SK-N-SH (cell line): ENCODE data around the gene RGS7. TPM values are rescaled to one million over a fixed set of nuclear protein-coding genes. Genes with fewer than 3 reads are reported as not detected.

Experiments used
- CTCF ChIA-PET: fragments of 300-600, 350-600 bp; formaldehyde crosslinking; extraction: SDS; loops from one replicate; lab custom pipeline; 2021; lab: Yijun Ruan, JAX
- POLR2A ChIA-PET: fragments of 350-600 bp; sonication (Branson Sonifier 250); formaldehyde crosslinking; extraction: SDS; loops from one replicate; lab custom pipeline; 2020; ENCODE audit warnings: antibody characterized with exemption, inconsistent platforms; lab: Yijun Ruan, JAX
- DNase-seq: peaks from one replicate; pipeline ENCODE4 v3.0.0; 2012
- H2AFZ ChIP-seq: fragments of 200-600 bp; sonication (generic); 2 replicates; pipeline ENCODE4 v1.8.1; 2016; ENCODE audit warnings: antibody characterized with exemption, mild to moderate bottlenecking, low read depth
- H3F3A ChIP-seq: fragments of 200-600 bp; sonication (generic); replicated peaks from 2 replicates; pipeline ENCODE3; 2016; ENCODE audit warnings: antibody characterized with exemption, mild to moderate bottlenecking; ENCODE audit not compliant: insufficient read depth
- H3K27ac ChIP-seq, 2 experiments: fragments of 200-500 bp in 1 of 2; fragments of 200-600 bp in 1 of 2; sonication (Bioruptor generic) in 1 of 2; sonication (generic), shearing (Covaris generic) in 1 of 2; 2 replicates each; pipeline versions ENCODE4 v1.5.1 to v1.6.1; 2014 to 2016; ENCODE audit warnings: low read depth in 2 of 2, inconsistent platforms in 1 of 2, low read length in 1 of 2, mild to moderate bottlenecking in 1 of 2, mixed read lengths in 1 of 2
- H3K27me3 ChIP-seq: fragments of 200-600 bp; sonication (generic), shearing (Covaris generic); 2 replicates; pipeline ENCODE4 v1.6.1; 2016; ENCODE audit warnings: mixed run types; ENCODE audit not compliant: insufficient read depth
- H3K36me3 ChIP-seq, 2 experiments: fragments of 200-500 bp in 1 of 2; fragments of 200-600 bp in 1 of 2; sonication (Bioruptor generic) in 1 of 2; sonication (generic) in 1 of 2; replicated peaks in 1 of 2; 2 replicates each; pipeline versions ENCODE3 to v1.5.1; 2014 to 2016; ENCODE audit warnings: low read length in 1 of 2, mild to moderate bottlenecking in 1 of 2; ENCODE audit not compliant: insufficient read depth in 2 of 2, control insufficient read depth in 1 of 2
- H3K4me1 ChIP-seq, 2 experiments: fragments of 200-500 bp in 1 of 2; fragments of 200-600 bp in 1 of 2; sonication (Bioruptor generic) in 1 of 2; sonication (generic), shearing (Covaris generic) in 1 of 2; 2 replicates each; pipeline versions ENCODE4 v1.5.1 to v1.6.1; 2014 to 2016; ENCODE audit warnings: low read depth in 1 of 2, low read length in 1 of 2, mixed run types in 1 of 2; ENCODE audit not compliant: insufficient read depth in 2 of 2, control insufficient read depth in 1 of 2
- H3K4me2 ChIP-seq: fragments of 200-600 bp; sonication (generic), shearing (Covaris generic); 2 replicates; pipeline ENCODE4 v1.6.1; 2017; ENCODE audit warnings: mixed run types
- H3K4me3 ChIP-seq, 2 experiments: fragments of 200-500 bp in 1 of 2; fragments of 200-600 bp in 1 of 2; sonication (Bioruptor generic) in 1 of 2; sonication (generic), shearing (Covaris generic) in 1 of 2; 2 replicates each; pipeline versions ENCODE4 v1.5.1 to v1.8.1; 2014 to 2016; ENCODE audit warnings: low read depth in 2 of 2, inconsistent platforms in 1 of 2, low read length in 1 of 2, mild to moderate bottlenecking in 1 of 2, mixed read lengths in 1 of 2, moderate library complexity in 1 of 2
- H3K79me2 ChIP-seq: fragments of 200-600 bp; sonication (generic); 2 replicates; pipeline ENCODE4 v1.8.1; 2017; ENCODE audit warnings: mild to moderate bottlenecking; ENCODE audit not compliant: insufficient read depth
- H3K9ac ChIP-seq: fragments of 200-600 bp; sonication (generic); 2 replicates; pipeline ENCODE4 v1.6.1; 2017; ENCODE audit warnings: mixed run types
- H3K9me2 ChIP-seq: fragments of 200-600 bp; sonication (generic); 2 replicates; pipeline ENCODE4 v1.6.1; 2017; ENCODE audit warnings: mixed run types
- H3K9me3 ChIP-seq: fragments of 200-600 bp; sonication (generic); 2 replicates; pipeline ENCODE4 v1.6.1; 2017; ENCODE audit warnings: mixed run types, mild to moderate bottlenecking, moderate library complexity
- H4K20me1 ChIP-seq: fragments of 200-600 bp; sonication (generic); 2 replicates; pipeline ENCODE4 v1.6.1; 2017; ENCODE audit warnings: mild to moderate bottlenecking, mixed run types; ENCODE audit not compliant: insufficient read depth
- CHD2 ChIP-seq: fragments of 150-350 bp; IDR thresholded peaks from 2 replicates; pipeline ENCODE4 v1.6.1; 2018; ENCODE audit warnings: low read length; ENCODE audit not compliant: partially characterized antibody
- ELF1 ChIP-seq: IDR thresholded peaks from 2 replicates; pipeline ENCODE4 v1.4.0; 2012
- EP300 ChIP-seq, 2 experiments: IDR thresholded peaks; 2 replicates each; pipeline versions ENCODE4 v1.4.0 to v1.6.1; 2012; ENCODE audit warnings: borderline replicate concordance in 1 of 2, low read depth in 1 of 2, low read length in 1 of 2
- EZH2phosphoT487 ChIP-seq: fragments of 200-600 bp; sonication (generic); IDR thresholded peaks from 2 replicates; pipeline ENCODE4 v1.6.1; 2017; ENCODE audit warnings: low read depth, mixed run types, mild to moderate bottlenecking, antibody characterized with exemption, moderate library complexity, borderline replicate concordance
- FOSL2 ChIP-seq: IDR thresholded peaks from 2 replicates; pipeline ENCODE4 v1.4.0; 2012; ENCODE audit warnings: low read depth, mild to moderate bottlenecking, moderate library complexity, borderline replicate concordance
- FOXJ3 ChIP-seq: sonication (generic); formaldehyde crosslinking; IDR thresholded peaks from 2 replicates; pipeline ENCODE4 v1.5.1; 2020; ENCODE audit warnings: mild to moderate bottlenecking, missing genetic modification reagents
- JUND ChIP-seq: IDR thresholded peaks from 2 replicates; pipeline ENCODE4 v1.4.0; 2012
- MEF2A ChIP-seq: IDR thresholded peaks from 2 replicates; pipeline ENCODE4 v1.4.0; 2012; ENCODE audit warnings: low read depth, borderline replicate concordance
- NFIC ChIP-seq: IDR thresholded peaks from 2 replicates; pipeline ENCODE4 v1.4.0; 2012; ENCODE audit warnings: borderline replicate concordance
- NRF1 ChIP-seq: IDR thresholded peaks from 2 replicates; pipeline ENCODE4 v1.6.1; 2012; ENCODE audit warnings: low read depth, mild to moderate bottlenecking, low read length
- RAD21 ChIP-seq: IDR thresholded peaks from 2 replicates; pipeline ENCODE4 v1.6.1; 2012; ENCODE audit warnings: mild to moderate bottlenecking, low read length
- RCOR1 ChIP-seq: fragments of 150-350 bp; IDR thresholded peaks from 2 replicates; pipeline ENCODE4 v1.6.1; 2017; ENCODE audit warnings: antibody characterized with exemption, low read length
- RFX5 ChIP-seq: IDR thresholded peaks from 2 replicates; pipeline ENCODE4 v1.6.1; 2012; ENCODE audit warnings: mild to moderate bottlenecking, improper control_type of control experiment, low read length
- RXRA ChIP-seq: IDR thresholded peaks from 2 replicates; pipeline ENCODE4 v1.4.0; 2012; ENCODE audit warnings: low read depth, mild to moderate bottlenecking, borderline replicate concordance
- SMC3 ChIP-seq: IDR thresholded peaks from 2 replicates; pipeline ENCODE4 v1.6.1; 2012; ENCODE audit warnings: low read depth, low read length, improper control_type of control experiment
- TAF1 ChIP-seq: IDR thresholded peaks from 2 replicates; pipeline ENCODE4 v1.6.1; 2012; ENCODE audit warnings: low read depth, mild to moderate bottlenecking, low read length, moderate library complexity, borderline replicate concordance
- TCF12 ChIP-seq: IDR thresholded peaks from 2 replicates; pipeline ENCODE4 v1.4.0; 2012
- TEAD4 ChIP-seq: IDR thresholded peaks from 2 replicates; pipeline ENCODE4 v1.4.0; 2012; ENCODE audit warnings: mild to moderate bottlenecking, borderline replicate concordance; ENCODE audit not compliant: insufficient read depth
- YY1 ChIP-seq: IDR thresholded peaks from 2 replicates; pipeline ENCODE4 v1.4.0; 2012; ENCODE audit warnings: low read depth, mild to moderate bottlenecking
- WGBS: methylation state at CpG from one replicate; pipeline ENCODE4 v1.1.6; 2017; ENCODE audit warnings: low lambda C conversion rate; 5-methylcytosine and 5-hydroxymethylcytosine counted together
- polyA plus RNA-seq, 3 experiments: library from polyadenylated mRNA; depleted of rRNA; stranded (reverse); fragments of >200 nt; gene quantifications; 2 replicates each; pipeline ENCODE4 v1.2.3, GENCODE V29; 2012
- TF ChIP-seq, protein P1 (sequence below): IDR thresholded peaks from 2 replicates; pipeline ENCODE4 v1.4.0; 2012; ENCODE audit warnings: low read depth
- TF ChIP-seq, protein P2 (sequence below): IDR thresholded peaks from 2 replicates; pipeline ENCODE4; 2012
- TF ChIP-seq, protein P3 (sequence below): IDR thresholded peaks from 2 replicates; pipeline ENCODE4 v1.4.0; 2012; ENCODE audit warnings: low read depth, borderline replicate concordance

Gene RGS7
- polyA plus RNA-seq, 1 of the 3 experiments (the other 2 are of a cell fraction): 0.36 TPM

DNA sequence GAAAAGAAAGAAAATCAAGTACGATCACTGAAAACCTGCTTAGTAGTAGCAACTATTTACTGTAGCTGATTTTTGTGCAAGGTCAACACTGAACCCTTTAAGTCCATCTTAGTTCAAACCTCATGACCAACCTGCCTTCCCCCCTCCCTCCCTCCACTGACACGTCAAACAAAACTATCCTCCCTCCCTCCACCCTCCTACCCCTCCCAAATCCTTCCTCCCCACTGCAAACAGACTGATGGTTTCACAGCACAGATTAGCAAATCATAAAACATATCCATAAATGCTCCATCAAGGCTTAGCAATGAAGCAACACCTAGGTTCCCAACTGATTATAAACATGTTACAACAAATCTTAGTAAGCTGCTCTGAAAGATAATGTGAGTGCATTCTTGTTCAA lies 580.8 kb downstream of the RGS7 start (continued):
- TF ChIP-seq NRF1 (no peak), SMC3 (no peak), EZH2phosphoT487 (no peak), YY1 (no peak), FOXJ3 (CRISPR knock-in tag) (no peak)
- TF ChIP-seq, protein P1, sequence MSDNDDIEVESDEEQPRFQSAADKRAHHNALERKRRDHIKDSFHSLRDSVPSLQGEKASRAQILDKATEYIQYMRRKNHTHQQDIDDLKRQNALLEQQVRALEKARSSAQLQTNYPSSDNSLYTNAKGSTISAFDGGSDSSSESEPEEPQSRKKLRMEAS: no peak

DNA sequence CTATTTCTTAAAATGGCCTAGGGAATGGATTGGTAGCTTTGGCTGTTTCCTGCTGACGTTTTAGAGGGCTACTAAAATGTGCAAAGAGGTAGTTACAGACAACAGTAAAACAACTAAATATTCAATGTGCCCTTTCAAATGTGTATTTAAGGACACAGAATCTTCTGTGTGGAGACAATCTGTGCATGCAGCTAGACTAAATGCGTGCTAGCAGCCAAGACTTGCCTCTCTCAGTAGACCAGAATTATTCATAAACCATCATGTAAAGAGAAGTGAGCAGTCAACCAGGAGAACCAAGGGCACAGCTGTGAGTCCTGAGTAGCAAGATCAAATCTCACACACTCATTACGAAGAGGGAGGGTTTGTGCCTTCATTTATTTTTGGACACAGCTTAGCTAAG lies 584.9 kb downstream of the RGS7 start:
- Histone ChIP-seq H3F3A (no peaks in the 10 kb centered on the region), H3K27ac (no peak overlapping the region), H3K27me3 (no peaks in the 10 kb centered on the region), H3K4me2 (no peak overlapping the region), H3K9ac (no peak overlapping the region), H4K20me1 (no peaks in the 10 kb centered on the region), H3K4me1 (no peaks in the 10 kb centered on the region; a peak in 1 of 4 replicates), H3K36me3 (no peaks in the 10 kb centered on the region), H3K9me2 (no peaks in the 10 kb centered on the region), H3K9me3 (no peaks in the 10 kb centered on the region), H2AFZ (no peak overlapping the region), H3K4me3 (no peak overlapping the region), H3K79me2 (no peaks in the 10 kb centered on the region)
- TF ChIP-seq, protein P2, sequence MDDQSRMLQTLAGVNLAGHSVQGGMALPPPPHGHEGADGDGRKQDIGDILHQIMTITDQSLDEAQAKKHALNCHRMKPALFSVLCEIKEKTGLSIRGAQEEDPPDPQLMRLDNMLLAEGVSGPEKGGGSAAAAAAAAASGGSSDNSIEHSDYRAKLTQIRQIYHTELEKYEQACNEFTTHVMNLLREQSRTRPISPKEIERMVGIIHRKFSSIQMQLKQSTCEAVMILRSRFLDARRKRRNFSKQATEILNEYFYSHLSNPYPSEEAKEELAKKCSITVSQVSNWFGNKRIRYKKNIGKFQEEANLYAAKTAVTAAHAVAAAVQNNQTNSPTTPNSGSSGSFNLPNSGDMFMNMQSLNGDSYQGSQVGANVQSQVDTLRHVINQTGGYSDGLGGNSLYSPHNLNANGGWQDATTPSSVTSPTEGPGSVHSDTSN: no peak
- CTCF ChIA-PET: no interaction called here
- DNase-seq: no peak
- POLR2A ChIA-PET: no interaction called here
- 75% methylated on average over 3 of the region's 3 CpGs for WGBS

DNA sequence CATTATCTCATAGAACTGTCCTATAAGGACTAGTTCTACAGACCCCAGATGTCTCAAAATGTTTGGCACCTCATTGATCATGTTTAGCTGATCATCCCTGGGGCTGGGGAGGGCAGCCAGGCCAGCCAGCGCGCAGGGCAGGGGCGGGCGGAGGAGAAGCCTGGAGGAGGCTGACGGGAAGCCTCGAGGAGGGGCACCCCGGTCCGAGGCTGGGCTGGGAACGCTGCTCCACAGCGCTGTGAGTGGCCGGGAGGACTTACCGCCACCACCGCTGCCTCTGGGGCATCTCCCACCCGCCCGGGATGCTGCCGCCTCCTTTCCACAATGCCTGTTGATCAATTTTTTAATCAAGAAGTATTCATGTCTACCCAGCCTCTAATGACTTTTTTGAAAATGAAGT lies 585.6 kb downstream of the RGS7 start:
- H3K4me3 ChIP-seq: no peak overlapping the region
- H3K9me2 ChIP-seq: no peaks in the 10 kb centered on the region
- 68% methylated on average over 7 of the region's 16 CpGs for WGBS
- H2AFZ ChIP-seq: no peak overlapping the region
- no peaks in the 10 kb centered on the region for H3K9me3 ChIP-seq
- H3K27me3 ChIP-seq: no peaks in the 10 kb centered on the region
- no peaks in the 10 kb centered on the region for H3K36me3 ChIP-seq
- no peaks in the 10 kb centered on the region for H3F3A ChIP-seq
- no peak for TF ChIP-seq RFX5
- no peak for TF ChIP-seq RXRA
- TF ChIP-seq CHD2: no peak
- TF ChIP-seq EP300 (IDR thresholded peaks at IDR 0.05; ENCODE audit: borderline replicate concordance in 1 of 2, low read depth in 1 of 2, low read length in 1 of 2): no peak
- TF ChIP-seq, protein P3, sequence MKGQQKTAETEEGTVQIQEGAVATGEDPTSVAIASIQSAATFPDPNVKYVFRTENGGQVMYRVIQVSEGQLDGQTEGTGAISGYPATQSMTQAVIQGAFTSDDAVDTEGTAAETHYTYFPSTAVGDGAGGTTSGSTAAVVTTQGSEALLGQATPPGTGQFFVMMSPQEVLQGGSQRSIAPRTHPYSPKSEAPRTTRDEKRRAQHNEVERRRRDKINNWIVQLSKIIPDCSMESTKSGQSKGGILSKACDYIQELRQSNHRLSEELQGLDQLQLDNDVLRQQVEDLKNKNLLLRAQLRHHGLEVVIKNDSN: no peak
- no peak for TF ChIP-seq SMC3
- TF ChIP-seq RCOR1: no peak
- TF ChIP-seq JUND: no peak
- TF ChIP-seq EZH2phosphoT487: no peak
- TF ChIP-seq NRF1: no peak
- TF ChIP-seq, protein P2: no peak
- no peak for TF ChIP-seq TEAD4
- no peak for TF ChIP-seq NFIC
- TF ChIP-seq, protein P1: no peak
- TF ChIP-seq TAF1: no peak
- TF ChIP-seq ELF1: no peak
- no peak for TF ChIP-seq TCF12
- no peak for TF ChIP-seq RAD21
- TF ChIP-seq FOSL2: no peak
- no peak for TF ChIP-seq MEF2A
- TF ChIP-seq, all 33 proteins: peak for 0
- no peak for DNase-seq
- POLR2A ChIA-PET: no interaction called here
- H3K9ac ChIP-seq: no peak overlapping the region
- no peak overlapping the region for H3K4me2 ChIP-seq
- H3K27ac ChIP-seq: no peak overlapping the region
- H4K20me1 ChIP-seq: no peaks in the 10 kb centered on the region
- H3K4me1 ChIP-seq: no peaks in the 10 kb centered on the region; a peak in 1 of 4 replicates
- CTCF ChIA-PET: no interaction called here
- no peaks in the 10 kb centered on the region for H3K79me2 ChIP-seq
